GM18508 (cell line): ENCODE data around the gene SPATA32.

Source experiments
- ATAC-seq: cut with Tn5 transposase; IDR thresholded peaks from one replicate; pipeline ENCODE4 v1.9.1; 2021; ENCODE audit warnings: moderate number of reproducible peaks; ENCODE audit not compliant: insufficient read depth, unreplicated experiment

SPATA32 gene

GRCh38 chr17:45277216-45277849, 15.4 kb upstream of the SPATA32 start:
- no peak for ATAC-seq

- ATAC-seq = no peak
Measured at GRCh38 chr17:45276031-45276430, 14.1 kb upstream of the SPATA32 start.

- ATAC-seq = no peak
Measured at GRCh38 chr17:45274033-45274432, 12.1 kb upstream of the SPATA32 start.

DNA sequence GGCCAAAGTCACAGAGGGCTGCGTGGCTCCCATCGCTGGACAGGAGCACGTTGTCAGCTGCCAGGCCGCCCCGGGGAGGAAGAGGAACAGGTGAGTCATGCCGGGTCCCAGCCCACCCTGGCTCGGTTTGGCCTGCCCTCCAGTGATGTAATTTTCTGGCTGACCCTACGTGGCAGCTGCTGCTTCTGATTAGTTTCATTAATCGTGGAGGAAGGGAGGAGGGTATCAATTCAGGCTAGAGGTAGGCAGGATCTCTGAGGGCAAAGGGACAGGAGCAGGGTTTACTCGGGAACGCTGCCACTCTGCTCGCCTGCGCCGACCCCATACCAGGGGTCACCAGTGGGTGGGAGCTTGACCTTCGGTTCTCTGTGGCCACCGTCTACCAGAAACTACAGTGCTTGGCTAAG, 11.7 kb upstream of the SPATA32 start:
- ATAC-seq = no peak

- no peak for ATAC-seq
Measured at GRCh38 chr17:45271603-45272002, 9.7 kb upstream of the SPATA32 start.

- ATAC-seq = no peak
Measured at GRCh38 chr17:45270828-45271418, 9.0 kb upstream of the SPATA32 start.

DNA sequence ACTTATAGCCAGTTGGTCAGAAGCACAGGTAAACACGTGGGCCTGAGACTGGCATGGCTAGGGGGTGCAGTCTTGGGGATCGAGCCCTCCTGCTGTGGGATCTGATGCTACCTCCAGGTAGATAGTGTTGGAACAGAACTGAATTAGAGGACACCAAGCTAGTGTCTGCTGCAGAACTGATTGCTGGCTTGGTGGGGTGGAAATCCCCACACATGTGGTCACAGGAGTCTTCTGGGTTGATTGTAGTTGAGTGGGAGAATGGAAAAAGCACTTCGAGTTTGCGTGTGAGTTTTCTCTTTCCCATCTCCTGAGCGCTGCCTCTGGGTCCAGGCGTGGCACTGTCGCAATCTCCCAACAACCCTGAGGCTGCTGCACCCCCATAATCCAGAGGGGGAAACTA, 8.0 kb upstream of the SPATA32 start:
- no peak for ATAC-seq

DNA sequence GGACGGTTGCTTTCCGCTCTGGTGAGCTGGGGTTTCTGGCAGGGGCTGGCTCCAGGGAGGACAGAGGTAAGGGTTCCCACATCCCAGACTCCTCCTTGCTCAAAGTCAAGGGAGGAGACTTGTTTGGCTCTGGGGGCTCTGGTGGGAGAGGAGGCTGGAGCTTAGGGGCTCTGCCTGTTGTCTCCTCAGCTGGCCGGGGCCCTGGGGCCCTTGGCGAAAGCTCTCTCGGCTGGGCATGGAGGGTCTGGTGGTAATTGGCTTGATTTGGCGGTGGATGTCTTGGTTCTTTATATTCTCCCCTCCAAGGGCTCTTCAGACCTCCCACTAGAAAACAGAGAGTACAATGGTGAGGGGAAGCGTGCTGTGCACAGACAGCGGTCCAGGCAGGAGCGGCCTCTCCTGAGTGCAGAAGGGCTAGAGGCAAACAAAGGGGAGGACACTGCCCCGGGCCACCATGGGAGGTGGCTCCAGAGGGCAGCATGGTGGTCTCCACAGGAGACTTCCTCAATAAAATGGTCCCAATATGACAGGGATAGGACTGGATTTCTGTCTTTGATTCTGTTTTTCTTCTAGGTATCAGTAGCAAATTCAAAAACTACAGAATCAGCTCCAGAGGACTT, 5.7 kb upstream of the SPATA32 start:
- ATAC-seq = no peak

GRCh38 chr17:45266372-45266926, 4.6 kb upstream of the SPATA32 start:
- no peak for ATAC-seq

GRCh38 chr17:45265821-45266220, 3.9 kb upstream of the SPATA32 start:
- ATAC-seq = no peak

DNA sequence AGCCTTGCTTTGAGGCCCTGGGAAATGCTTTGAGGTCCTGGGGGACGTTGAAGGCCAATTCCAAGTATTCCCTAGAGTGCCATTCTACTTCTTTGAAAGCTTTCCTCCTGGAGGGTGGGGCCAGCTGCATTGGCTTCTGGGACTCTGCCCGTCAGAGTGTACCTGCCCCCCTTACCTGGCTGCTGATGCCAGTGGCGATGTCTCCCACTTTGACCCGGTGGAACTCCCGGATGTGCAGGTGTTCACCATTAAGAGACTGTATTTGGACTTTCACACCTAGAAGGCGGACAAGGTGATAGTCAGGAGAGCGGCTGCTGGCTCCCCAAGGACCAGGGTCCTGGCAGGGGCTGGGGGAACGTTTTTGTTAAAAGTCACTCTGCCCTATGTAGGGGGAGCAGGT, 3.1 kb upstream of the SPATA32 start:
- ATAC-seq = no peak

- ATAC-seq = no peak
Measured at GRCh38 chr17:45264430-45264829, 2.5 kb upstream of the SPATA32 start.

DNA sequence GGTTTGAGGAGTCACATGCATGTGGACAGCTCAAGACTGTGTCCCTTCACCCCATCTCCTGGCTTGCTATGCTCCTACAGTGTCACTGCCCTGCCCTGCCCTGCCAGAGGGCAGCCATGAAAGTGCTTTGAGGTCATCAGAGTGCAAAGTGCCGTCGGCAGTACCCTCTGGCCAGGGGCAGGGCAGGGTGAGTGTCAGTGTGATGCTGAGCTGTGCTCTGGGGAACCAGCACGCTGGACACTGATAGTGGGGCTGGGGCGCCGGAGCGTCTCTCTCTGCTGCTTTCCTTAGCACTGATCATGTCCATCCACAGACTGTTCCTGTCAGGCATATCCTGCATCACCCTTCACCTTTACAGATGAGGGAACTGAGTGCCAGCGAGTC, 1.6 kb upstream of the SPATA32 start:
- ATAC-seq = no peak

GRCh38 chr17:45262516-45263476, 902 bp upstream of the SPATA32 start:
- ATAC-seq = no peak

- no peak for ATAC-seq
Measured at GRCh38 chr17:45260204-45260783, 1.6 kb downstream of the SPATA32 start.

DNA sequence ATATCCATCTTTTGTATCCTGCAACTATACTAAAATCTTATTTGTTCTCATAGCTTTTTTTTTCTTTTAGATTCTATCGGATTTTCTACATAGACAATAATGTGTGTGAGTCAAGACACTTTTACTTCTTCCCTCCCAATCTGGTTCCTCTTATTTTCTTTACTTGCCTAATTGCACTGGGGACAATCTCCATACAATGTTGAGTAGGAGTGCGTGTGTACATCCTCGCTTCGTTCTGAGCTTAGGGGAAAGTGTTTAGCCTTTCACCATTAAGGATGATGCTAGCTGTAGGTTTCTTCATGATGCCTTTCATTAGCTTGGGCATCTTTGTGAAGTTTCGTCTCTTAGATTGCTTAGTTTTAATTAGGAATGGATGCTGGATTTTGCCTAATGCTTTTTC, 2.9 kb downstream of the SPATA32 start:
- ATAC-seq = no peak

DNA sequence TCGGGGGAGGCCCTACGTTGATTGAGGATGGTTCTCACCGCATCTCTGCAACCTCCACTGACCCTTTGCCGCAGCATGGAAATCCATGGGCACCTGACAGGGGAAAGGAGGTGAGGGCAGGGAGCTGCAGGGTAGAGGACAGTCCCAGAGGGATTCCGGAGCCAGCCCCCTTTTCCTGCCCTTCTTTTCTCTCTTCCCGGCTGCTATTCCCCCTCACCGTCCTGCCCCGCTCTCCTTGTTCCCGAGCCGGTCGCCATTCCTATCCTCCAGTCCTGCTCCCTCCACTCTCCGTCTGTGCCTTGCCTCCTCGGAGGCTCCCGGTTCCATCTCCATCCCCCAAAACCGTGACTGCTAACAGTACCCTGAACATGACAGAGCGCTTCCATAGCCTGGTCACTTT, 4.8 kb downstream of the SPATA32 start:
- ATAC-seq = no peak

DNA sequence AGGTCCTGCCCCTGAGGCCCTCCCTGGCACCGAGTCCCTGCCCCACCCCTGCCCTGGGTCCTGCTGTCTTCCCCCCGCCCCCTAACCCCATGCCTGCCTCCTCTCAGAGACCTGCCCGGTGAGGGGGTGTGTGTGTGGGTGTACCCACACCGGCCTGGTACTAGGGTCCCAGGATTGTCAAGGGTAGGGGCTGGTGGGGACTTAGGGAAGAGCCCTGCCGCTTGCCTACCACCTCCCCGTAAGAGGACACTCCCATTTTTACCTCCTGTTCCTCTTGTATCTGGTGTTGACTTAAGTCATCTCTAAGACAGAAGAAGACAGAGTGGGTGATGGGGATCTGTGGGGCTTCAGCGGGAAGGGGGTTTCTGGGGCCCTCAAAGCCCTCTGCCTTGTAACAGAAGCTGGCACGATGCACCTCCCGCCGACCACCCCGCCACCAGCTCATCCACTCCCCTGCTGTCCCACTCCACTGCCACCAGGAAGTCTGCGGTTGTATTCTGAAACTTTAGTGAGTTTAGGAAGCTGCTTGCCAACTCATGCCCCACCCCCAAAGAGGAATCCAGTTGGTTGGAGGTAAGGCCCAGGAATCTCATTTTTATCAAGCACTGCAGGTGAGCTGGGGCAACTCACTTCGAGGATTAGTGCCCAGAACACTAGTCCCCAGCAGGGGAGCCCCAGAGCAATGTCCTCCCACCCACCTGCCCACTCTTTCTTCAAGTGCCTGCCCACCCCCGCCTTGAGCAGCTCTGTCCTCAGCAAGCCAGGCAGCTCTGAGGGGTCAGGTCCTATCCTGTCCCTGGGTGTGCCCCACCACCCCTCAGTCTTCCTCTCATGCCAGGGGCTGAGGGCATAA, 5.6 kb downstream of the SPATA32 start:
- ATAC-seq = no peak

GRCh38 chr17:45255358-45255757, 6.5 kb downstream of the SPATA32 start:
- no peak for ATAC-seq
